ENCODE results near the gene KIRREL1. TPM values are rescaled to one million over a fixed set of nuclear protein-coding genes. Genes with fewer than 3 reads are reported as not detected.

KIRREL1 gene
- total RNA-seq (2014; rRNA removed) = 78.8 and 79.9 TPM in 2 replicates
- polyA plus RNA-seq (2012) = 53.2 TPM

- DNase-seq (ENCODE audit: low read depth) = peak; percentile 62
Observed at GRCh38 chr1:157993147-157993917, at the start of gene KIRREL1. KIRREL1 (plus strand) TSS chr1:157993645; CDS start chr1:157993677, 32 bp downstream.

DNA sequence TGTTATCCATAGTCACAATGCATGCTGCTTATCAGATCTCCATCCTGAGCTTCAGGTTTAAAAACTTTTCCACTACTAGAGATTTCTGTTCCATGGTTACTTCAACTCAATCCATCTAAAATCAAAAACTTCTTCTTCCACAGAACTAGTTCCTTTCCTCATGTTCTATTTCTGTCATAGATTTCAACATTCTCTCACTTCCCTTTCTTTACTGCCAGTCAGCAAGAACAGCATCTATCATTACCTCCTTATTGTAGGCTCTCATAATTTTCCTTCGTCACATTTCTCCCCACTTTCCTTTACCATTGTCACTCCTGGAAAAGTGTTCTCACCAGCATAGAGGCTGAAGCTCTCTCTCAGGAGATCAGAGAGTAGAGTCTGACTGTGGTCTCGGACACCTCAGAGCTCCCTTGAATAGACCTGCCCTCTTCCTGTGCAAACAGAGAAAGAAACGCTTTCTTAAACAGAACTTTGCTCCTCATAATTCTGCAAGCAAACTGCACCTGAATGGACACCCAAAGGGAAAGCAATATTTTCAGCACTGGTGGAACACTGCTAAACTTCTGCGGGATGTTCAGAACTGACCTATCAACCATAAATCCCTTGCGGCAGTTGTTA lies 48.7 kb upstream of the KIRREL1 start:
- DNase-seq (ENCODE audit: low read depth) = no peak

GRCh38 chr1:157948312-157949073 lies 45.0 kb upstream of the KIRREL1 start:
- peak; percentile 38 for DNase-seq (ENCODE audit: low read depth)

DNA sequence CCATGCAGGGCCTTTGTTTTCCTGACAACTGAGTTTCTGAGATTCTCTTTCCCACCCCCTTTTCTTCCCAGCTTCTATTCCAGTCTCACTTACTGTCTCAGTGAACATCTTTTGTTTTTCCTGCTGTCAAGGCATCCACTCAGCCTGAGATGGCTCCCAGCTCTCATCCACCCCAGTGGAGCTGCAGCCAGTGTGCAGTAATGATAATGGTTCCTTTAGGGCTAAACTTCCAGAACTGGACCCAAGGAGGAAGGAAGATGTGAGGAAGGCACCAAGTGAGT lies 44.4 kb upstream of the KIRREL1 start:
- no peak for DNase-seq (ENCODE audit: low read depth)

DNA sequence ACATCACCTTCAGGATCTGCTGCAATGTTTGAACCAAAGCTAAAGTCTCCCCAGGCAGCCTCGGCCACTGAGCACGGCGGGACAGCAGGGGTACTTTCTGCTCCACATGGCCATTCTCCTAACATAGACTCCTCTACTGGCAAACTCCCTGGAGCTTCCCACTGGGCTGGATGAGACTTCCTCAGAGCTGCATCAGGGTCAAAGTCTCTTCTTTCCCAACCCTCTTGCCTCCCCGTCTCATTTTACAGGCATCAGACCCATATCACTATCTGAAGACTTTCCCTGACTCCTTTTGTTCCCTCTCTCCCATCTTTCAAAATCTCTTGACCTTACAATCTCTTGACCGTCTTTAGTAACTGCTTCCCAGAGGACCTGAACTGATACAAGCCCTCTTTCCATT lies 42.2 kb upstream of the KIRREL1 start:
- DNase-seq (ENCODE audit: low read depth) = no peak

DNA sequence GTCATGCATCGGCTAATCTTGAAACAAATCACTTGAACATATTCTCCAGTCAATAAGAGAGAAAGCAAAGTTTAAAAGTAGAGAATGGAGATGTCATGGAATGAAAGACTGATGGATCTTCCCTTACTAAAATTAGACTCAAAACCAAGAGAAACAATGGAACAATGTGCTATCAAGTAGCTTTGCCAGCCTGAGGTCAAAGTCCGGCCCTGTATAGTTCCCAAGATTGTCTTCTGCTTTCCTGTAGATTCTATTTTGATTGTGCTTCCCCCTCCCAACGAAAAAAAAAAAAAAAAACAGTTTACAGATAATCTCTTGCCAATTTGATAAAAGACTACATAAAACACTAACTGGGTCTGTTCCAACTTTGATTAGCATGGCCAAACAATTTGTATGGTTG lies 40.8 kb upstream of the KIRREL1 start:
- no peak for DNase-seq (ENCODE audit: low read depth)

DNA sequence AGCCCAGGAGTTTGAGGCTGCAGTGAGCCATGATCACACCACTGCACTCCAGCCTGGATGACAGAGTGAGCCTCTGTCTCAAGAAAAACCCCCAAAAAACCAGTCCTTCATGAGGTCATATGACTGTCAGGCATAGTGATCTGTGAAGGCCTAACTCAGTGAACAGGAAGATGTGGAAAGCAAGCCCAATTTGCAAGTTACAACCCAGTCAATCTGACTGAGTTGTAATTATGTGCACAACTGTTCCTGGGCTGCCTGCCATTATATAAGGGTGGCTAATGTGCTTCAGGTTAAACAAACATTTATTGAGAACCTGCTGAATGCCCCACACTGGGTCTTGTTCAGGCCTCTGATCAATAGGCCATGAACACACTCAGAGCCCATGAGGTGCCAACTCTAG lies 38.2 kb upstream of the KIRREL1 start:
- no peak for DNase-seq (ENCODE audit: low read depth)

DNA sequence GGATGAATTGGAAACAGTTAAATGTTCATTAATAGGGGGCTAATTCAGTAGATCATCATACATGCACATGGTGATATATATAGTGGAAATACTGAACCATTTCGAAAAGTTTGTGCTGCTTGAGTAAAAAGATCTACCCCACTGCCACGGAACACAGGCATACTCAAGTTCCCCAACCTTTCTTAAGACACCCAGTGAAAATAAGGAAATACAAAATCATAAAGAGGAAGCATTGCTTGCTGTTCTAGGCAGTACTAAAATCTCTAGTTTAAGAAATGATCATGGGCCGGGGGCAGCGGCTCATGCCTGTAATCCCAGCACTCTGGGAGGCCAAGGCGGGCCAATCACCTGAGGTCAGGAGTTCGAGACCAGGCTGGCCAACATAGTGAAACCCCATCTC lies 37.6 kb upstream of the KIRREL1 start:
- DNase-seq (ENCODE audit: low read depth) = no peak

GRCh38 chr1:157956732-157957131 lies 36.7 kb upstream of the KIRREL1 start:
- no peak for DNase-seq (ENCODE audit: low read depth)

GRCh38 chr1:157958263-157958662 lies 35.2 kb upstream of the KIRREL1 start:
- no peak for DNase-seq (ENCODE audit: low read depth)

- DNase-seq (ENCODE audit: low read depth) = no peak
Observed at GRCh38 chr1:157959750-157960149, 33.7 kb upstream of the KIRREL1 start.

DNA sequence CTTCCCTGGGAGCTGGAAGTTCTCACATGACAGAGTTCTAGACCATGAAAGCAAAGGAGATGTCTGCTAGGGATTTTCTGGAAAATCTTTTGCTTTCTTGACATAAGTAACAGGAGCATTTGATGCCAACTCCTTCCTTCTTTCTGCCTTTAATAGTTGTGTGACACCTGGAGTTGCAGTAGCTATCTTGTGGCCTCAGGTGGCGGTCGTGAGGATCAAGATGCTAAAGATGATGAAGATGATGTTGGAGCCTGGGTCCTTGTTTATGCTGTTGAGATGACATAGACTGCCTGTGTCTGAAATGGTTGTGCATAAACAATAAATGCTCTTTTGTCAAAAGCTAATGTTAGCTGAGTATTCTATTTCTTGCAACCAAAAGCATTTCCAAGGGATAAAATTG lies 32.7 kb upstream of the KIRREL1 start:
- DNase-seq (ENCODE audit: low read depth) = no peak

DNA sequence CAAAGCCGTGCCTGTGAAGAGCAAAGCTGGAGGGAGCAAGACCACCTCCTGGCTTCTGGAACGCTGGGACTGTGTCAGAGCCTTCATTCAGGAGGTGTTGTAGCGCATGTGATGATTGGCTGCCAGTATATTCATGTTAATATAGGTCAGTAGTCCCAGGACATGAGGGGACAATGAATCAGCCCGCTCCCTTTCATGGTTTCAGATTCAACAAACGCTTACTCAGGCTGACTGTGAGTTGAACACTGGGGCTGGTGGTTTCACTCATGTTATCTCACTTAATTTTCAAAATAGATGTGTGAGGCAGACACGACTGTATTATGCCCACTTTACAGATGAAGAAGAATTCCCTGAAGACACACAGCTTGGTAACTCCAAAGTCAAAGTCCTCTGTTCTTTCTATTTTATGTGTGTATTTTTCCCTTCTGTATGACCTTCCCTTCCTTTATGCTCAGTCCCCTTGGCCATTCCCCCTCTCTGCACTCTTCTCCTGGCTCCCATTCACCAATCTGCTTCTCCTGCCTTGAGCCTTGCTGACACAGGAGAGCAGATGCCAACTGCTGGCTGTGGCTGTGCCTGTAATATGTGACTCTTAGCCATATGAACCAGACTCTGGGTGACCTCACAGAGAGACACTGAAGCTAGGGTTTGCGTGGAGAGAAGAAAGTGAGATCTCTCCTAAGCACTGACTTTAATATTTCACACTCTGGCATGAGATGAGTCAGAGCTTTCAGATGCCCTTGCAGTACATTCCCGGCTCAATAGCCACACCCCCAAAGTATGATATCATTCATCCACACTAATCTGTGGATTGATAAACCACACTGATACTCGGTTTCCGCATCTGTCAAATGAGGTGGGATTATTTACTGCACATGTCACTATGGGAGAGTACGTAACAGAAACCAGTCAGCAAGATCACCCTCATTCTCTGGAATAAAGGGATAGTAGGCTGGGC lies 31.4 kb upstream of the KIRREL1 start:
- peak; percentile 79 for DNase-seq (ENCODE audit: low read depth)

GRCh38 chr1:157963713-157964112 lies 29.7 kb upstream of the KIRREL1 start:
- peak; percentile 69 for DNase-seq (ENCODE audit: low read depth)

GRCh38 chr1:157965584-157965983 lies 27.9 kb upstream of the KIRREL1 start:
- DNase-seq (ENCODE audit: low read depth) = no peak

DNA sequence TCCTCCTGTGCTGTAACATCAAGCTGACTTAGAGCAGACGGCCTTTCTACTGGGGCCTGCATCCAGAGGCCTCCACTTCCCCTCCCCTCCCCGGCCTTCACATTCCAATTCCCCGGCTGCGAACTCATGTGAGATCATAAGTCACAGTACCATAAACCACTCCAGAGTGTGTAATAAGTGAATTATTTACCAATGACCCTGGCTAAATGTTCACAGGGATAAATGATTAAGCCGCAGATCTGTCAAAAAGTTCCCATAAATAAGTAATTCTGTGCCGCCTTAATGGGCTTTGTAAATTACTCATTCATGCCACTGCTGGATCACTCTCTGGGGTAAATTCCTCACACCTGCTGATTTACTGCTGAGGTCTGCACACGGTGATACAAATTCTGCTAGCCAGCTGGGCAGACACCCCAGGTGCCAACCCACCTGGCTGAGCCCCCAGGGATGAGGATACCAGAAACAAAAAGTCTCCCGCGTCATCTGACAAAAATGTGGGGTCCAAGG lies 27.4 kb upstream of the KIRREL1 start:
- DNase-seq (ENCODE audit: low read depth) = peak; percentile 22

DNA sequence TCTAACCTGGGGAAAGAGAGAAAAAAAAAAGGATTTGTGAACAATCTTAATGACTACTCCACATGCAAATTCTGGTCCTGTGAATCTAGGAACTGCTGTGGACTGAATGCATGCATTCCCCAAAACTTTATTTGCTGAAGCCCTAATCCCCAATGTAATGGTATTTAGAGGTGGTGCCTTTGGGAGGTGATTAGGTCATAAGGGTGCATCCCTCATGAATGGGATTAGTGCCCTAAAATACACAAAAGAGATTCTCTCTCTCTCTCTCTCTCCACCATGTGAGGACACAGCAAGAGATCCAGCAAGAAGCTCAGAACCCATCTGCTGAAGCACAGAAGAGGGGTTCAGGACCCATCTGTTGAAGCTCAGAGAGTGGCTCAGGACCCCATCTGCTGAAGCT lies 26.2 kb upstream of the KIRREL1 start:
- no peak for DNase-seq (ENCODE audit: low read depth)

- DNase-seq (ENCODE audit: low read depth) = peak; percentile 89
Observed at GRCh38 chr1:157968508-157968907, 24.9 kb upstream of the KIRREL1 start.

DNA sequence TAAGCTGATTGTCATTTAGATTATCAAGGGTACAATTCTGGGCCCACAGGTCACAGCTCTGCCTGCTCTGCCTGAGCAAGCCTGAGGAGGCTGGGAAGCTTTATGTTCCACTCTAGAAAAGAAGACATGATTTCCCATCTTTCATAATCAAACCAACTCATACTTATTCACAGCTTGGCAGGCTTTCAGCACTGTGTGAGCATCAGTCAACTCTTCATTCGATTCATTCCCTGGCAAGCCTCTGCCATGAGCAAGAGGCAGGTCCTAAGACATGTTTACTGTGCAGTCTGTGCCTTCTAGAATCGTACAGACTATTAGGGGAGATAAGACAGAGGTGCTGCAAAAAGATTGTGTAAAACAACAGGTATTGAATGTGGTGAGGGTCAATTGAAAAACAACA lies 24.5 kb upstream of the KIRREL1 start:
- peak; percentile 90 for DNase-seq (ENCODE audit: low read depth)

DNA sequence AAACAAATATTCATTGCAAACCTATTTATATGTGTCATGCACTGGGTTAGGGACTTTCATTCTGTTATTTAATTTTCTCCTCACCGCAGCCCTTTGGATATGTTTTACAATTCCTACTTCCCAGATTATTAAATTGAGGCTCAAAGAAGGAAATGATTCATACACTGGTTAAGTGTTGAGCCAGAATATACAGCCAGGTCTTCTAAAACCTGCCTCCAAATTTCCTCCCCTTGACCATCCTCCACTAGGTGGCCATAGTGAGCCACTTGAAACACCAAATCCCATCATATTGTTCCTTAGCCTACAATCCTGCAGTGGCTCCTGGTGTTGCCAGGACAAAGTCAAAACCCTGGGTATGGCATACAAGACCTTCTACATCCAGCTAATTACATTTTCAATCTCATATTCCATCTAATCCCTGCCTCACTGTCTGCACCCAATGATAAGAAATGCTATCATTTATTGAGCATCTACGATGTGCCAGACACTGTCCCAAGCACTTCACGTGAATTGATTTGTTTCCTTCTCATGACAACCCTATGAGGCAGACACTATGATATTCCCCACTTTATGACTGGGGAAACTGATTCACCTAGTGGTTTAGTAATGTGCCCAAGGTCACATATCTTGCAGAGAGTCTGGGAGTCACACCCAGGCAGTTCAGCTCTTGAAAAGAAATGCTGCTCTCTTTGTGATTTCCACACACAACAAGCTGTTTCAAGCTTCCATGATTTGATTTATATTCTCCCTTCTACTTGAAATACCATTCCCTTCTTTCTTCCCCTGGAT lies 23.6 kb upstream of the KIRREL1 start:
- DNase-seq (ENCODE audit: low read depth) = peak; percentile 86

- no peak for DNase-seq (ENCODE audit: low read depth)
Observed at GRCh38 chr1:157971769-157972168, 21.7 kb upstream of the KIRREL1 start.
